ENCODE data around the gene ECM2.

ECM2 gene

GRCh38 chr9:92500725-92501124, 35.1 kb downstream of the ECM2 start:
- no peak for DNase-seq (ENCODE audit: low read depth)

GRCh38 chr9:92499701-92500100, 36.1 kb downstream of the ECM2 start:
- no peak for DNase-seq (ENCODE audit: low read depth)

GRCh38 chr9:92496396-92497176, 39.2 kb downstream of the ECM2 start:
- peak; percentile 15 for DNase-seq (ENCODE audit: low read depth)

- DNase-seq (ENCODE audit: low read depth), result no peak
These were observed 40.9 kb downstream of the ECM2 start for GRCh38 chr9:92494856-92495255.

GRCh38 chr9:92493749-92494387, 41.9 kb downstream of the ECM2 start:
- DNase-seq (ENCODE audit: low read depth), result no peak

GRCh38 chr9:92492781-92493401, 42.9 kb downstream of the ECM2 start:
- no peak for DNase-seq (ENCODE audit: low read depth)

GRCh38 chr9:92488681-92489550, 46.9 kb downstream of the ECM2 start:
- no peak for DNase-seq (ENCODE audit: low read depth)

- DNase-seq (ENCODE audit: low read depth), result no peak
These were observed 49.4 kb downstream of the ECM2 start for GRCh38 chr9:92486371-92486770.

GRCh38 chr9:92484563-92484962, 51.2 kb downstream of the ECM2 start:
- DNase-seq (ENCODE audit: low read depth), result no peak

GRCh38 chr9:92483627-92484545, 51.9 kb downstream of the ECM2 start:
- no peak for DNase-seq (ENCODE audit: low read depth)

GRCh38 chr9:92482805-92483204, 53.0 kb downstream of the ECM2 start:
- no peak for DNase-seq (ENCODE audit: low read depth)

- peak; percentile 65 for DNase-seq (ENCODE audit: low read depth)
These were observed 53.5 kb downstream of the ECM2 start, which contains the start of gene ASPN for GRCh38 chr9:92482329-92482728. Gene ASPN (minus strand): TSS chr9:92482506.

- no peak for DNase-seq (ENCODE audit: low read depth)
These were observed 54.7 kb downstream of the ECM2 start for GRCh38 chr9:92480986-92481633.

- DNase-seq (ENCODE audit: low read depth), result no peak
These were observed 55.5 kb downstream of the ECM2 start for GRCh38 chr9:92480291-92480771.

GRCh38 chr9:92479346-92479745, 56.4 kb downstream of the ECM2 start:
- no peak for DNase-seq (ENCODE audit: low read depth)

- no peak for DNase-seq (ENCODE audit: low read depth)
These were observed 57.0 kb downstream of the ECM2 start for GRCh38 chr9:92478783-92479182.

- DNase-seq (ENCODE audit: low read depth), result no peak
These were observed 58.8 kb downstream of the ECM2 start for GRCh38 chr9:92476962-92477361.

- DNase-seq (ENCODE audit: low read depth), result no peak
These were observed 61.2 kb downstream of the ECM2 start for GRCh38 chr9:92474587-92474986.

GRCh38 chr9:92468206-92468605, 67.6 kb downstream of the ECM2 start:
- no peak for DNase-seq (ENCODE audit: low read depth)

GRCh38 chr9:92467511-92467910, 68.3 kb downstream of the ECM2 start:
- no peak for DNase-seq (ENCODE audit: low read depth)
